ENCODE measurements around the gene MTHFD2L.

GRCh38 chr4:74284053-74284452, 126.1 kb downstream of the MTHFD2L start:
- TF ChIP-seq EZH2 (IDR thresholded peaks at IDR 0.05; ENCODE audit: borderline replicate concordance, insufficient read depth, low read length, poor library complexity, severe bottlenecking) (no peak), RAD21 (conservative IDR thresholded peaks at IDR 0.05) (no peak), EP300 (conservative IDR thresholded peaks at IDR 0.05; ENCODE audit: poor library complexity, severe bottlenecking) (no peak), POLR2AphosphoS5 (IDR thresholded peaks at IDR 0.05) (no peak), SMC3 (conservative IDR thresholded peaks at IDR 0.05; ENCODE audit: poor library complexity) (no peak), MXI1 (conservative IDR thresholded peaks at IDR 0.05; ENCODE audit: poor library complexity, severe bottlenecking) (no peak), REST (IDR thresholded peaks at IDR 0.05; ENCODE audit: borderline replicate concordance) (no peak)
- TF ChIP-seq, protein P1, sequence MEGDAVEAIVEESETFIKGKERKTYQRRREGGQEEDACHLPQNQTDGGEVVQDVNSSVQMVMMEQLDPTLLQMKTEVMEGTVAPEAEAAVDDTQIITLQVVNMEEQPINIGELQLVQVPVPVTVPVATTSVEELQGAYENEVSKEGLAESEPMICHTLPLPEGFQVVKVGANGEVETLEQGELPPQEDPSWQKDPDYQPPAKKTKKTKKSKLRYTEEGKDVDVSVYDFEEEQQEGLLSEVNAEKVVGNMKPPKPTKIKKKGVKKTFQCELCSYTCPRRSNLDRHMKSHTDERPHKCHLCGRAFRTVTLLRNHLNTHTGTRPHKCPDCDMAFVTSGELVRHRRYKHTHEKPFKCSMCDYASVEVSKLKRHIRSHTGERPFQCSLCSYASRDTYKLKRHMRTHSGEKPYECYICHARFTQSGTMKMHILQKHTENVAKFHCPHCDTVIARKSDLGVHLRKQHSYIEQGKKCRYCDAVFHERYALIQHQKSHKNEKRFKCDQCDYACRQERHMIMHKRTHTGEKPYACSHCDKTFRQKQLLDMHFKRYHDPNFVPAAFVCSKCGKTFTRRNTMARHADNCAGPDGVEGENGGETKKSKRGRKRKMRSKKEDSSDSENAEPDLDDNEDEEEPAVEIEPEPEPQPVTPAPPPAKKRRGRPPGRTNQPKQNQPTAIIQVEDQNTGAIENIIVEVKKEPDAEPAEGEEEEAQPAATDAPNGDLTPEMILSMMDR (IDR thresholded peaks at IDR 0.05; ENCODE audit: poor library complexity, severe bottlenecking) = no peak

Data from neural cell (in vitro differentiated cells).